Measurements from ENCODE around the gene MRPS11.
"Not testable (repeated sequence)": the region's sequence is repeated elsewhere in the genome, so short reads cannot be mapped to it uniquely, and the experiment has no call there.

The MRPS11 gene

DNA sequence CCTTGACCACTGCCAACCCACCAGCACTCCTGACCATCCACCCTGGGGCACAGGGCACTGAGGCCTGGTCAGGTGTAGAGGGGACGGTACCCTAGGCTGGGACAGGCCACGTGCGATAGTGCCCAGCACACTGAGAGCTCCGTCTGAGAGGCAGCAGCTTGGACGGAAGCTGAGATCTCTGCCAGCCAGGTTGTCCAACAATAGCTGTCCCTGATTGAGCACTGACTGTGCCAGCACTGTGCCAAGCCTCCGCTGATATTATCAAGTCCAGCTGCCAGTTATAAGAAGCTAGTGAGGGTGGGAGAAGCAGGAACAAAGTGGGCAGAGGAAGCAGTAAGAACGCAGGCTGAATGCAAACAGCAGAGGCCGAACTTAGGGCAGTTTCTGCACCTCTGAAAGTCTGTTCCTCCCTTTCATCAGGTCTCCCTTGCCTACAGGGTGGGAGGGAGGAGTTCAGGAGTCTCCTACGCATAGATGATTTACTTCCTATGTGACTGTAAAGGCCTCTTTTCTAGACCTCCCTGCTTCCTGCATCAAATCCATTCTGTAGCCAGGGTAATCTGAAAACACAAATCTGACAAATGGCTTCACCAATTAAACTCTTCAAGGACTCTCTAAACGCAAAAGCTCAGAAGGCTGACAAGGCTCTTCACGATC, 29.7 kb downstream of the MRPS11 start:
- no peak for DNase-seq

DNA sequence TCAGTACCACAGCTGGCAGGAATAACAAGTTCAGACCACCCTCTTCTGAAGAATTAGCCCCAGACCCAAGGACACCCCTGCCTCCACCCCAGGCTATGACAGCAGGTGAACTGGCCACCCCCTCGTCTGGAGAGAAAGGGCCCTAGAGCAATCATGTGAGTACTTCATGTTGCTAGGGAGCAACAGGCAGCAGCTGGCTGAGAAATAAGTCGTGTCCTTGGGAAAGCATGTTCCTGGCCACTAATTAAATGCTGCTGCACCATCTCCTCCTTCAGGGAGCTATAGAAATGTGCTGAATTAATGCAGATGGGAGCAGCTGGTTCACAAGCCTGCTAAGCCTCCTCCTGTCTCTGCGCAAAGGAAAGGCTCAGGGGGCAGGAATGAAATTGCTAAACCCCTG, 31.5 kb downstream of the MRPS11 start:
- DNase-seq, result no peak

DNA sequence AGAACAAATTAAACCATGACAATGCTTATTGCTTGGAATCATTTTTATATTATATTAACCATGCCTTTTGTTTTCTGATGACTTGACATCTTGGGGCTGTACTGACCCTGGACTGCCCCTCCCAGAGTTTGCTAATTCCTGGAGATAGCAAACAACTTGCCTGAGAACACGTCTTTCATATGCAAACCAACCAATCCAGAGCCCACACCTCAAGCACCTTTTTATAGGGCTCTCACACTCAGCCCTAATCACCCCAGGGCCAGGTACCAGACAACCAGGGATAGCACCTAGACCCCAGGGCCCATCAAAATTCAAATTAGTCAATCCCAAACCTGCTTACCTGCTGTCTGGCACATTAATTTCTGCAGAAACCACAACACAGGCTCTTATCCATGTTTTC, 36.9 kb downstream of the MRPS11 start:
- DNase-seq, result no peak

DNA sequence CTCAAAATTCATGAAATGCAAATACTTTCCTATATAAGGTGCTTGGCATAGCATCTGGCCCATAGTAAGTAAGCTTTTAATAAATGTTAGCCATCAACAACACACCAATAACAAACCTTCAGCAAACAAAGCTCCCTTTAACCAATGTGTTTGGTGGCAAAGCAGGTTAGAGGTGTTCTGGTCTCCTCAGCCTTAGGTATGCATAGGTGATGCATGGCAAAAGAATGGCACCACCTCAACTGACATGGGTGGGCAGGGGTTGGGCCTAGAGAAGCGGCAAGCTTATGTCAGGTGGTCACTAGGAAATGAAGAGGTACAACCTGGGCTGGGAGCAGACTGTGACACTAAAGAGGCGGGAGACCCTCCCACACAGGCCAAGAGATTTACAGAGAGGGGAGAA, 38.2 kb downstream of the MRPS11 start:
- no peak for DNase-seq

DNA sequence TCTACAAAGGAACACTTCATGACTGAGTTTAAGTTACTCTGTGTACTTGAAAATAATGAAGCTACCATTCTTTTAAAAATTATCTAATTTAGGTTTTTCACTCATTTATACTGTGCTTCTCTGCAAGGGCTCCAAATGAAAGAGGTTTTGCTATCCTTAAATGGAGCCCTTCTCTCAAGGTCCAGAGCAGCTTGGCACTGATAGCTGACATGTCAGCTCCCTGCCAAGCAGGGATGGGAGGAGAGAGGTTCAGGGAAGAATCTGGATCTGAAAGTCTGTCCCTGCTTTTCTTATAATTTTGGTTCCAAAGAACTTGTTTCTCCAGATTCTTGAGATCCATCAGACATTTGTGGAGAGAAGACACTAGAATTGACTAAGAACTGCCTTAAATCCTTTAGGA, 39.1 kb downstream of the MRPS11 start:
- DNase-seq, result no peak

DNA sequence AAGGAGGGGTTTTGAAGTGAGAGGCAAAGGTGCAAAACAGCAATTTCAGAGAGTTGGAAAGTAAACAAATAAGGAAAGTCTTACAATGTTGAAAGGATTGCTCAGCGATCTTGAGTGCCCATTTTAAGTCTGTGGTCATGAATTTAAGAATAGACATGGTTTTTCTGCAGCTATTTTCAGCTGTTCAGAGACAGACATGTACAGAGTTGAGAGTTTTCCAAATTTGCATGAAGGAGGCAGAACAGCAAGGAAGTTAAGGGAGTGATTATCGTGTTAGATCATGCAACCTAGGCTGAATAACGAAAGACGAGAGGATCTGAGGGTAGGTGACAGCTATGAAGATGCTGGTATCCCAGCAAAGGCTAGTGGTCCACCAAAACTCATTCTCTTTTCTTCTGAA, 41.8 kb downstream of the MRPS11 start:
- no peak for DNase-seq

DNA sequence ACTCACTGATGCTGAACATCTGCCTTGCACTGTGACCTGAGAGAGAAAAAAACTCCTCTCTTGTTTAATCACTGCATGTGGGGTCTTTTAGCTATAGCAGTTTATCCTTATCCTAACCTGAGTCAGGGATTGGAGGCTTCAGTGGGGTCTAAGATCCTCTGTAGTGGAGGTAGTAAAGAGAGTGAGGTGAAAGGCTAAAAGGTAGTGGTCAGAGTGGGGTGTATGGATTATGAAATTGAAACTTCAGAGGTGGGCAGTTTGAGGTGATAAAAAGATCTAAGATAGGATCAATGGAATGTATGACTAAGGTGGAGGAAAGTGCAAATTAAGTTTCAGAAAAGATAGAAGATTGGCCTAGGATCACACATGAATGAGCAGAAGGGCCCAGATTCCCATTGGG, 42.5 kb downstream of the MRPS11 start:
- DNase-seq, result no peak

DNA sequence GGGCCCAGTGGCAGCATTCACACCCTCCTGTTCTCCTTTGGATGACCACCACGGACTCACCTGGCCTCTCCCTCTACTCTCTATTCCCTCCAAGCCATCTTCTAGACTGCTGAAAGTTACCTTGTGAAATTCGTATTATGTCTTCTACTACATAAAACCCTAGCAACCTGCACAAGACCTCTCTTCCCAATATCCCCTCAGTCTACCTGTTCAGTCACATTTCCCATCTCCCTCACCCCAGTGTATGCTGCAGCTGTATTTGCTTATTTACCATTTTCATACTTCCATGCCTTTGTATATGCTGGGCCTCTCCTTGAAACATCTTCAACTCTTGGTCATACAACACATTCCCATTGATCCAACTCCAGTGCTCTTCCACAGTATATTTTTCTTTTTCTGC, 43.7 kb downstream of the MRPS11 start:
- no peak for DNase-seq

DNA sequence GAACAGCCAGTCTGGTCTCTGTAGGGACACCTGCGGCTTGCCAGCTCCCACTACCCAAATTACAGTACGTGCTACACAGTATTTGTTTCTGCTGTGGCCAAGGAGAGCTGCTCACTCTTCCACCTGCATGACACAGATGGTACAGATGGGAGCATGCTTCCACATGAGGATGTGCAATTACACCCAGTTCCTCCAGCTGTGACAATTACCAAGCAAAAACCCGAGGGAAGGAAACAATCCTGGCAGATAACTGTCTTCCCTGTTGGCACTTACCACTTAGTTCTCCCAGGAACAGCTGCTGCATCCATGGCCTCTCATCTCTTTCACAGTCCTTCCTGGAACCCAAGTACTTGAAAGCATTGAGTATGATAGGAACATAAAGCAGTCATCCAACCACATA, 44.6 kb downstream of the MRPS11 start:
- no peak for DNase-seq

DNA sequence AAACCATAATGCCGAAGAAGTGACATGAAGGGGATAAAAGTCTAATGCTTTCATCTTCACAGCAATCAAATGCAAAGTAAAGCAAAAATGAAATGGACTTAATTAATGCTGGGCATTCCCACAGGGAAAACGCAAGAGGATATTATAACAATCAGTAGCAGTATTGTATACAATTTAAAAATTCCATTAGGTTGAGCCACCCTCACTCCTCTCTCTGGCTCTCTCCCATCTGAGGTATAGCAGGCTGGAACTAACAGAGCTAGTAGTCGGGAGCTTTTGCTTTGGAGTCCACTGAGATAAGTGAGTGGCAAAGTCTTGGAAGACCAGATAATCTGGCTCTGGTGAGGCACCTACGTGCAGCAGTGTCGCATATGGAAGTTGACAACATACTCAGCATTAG, 45.1 kb downstream of the MRPS11 start:
- DNase-seq, result no peak

DNA sequence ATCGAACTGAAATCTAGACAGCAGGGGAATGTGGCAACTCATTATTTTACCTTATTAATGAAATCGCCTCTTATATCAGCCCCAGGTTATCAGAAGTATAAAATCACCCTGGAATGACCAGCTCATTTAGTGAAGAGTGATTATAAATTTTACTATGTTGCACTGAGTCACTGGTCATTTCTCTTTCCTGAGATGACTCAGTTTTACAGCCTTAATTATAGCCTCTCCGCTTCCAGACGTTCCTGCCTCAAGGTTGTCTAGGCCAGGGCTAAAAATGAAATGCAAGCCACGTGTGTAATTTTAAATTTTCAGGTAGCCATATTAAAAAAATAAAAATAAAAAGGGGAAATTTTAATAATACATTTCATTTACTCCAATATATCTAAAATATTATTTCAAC, 45.7 kb downstream of the MRPS11 start:
- DNase-seq, result no peak

DNA sequence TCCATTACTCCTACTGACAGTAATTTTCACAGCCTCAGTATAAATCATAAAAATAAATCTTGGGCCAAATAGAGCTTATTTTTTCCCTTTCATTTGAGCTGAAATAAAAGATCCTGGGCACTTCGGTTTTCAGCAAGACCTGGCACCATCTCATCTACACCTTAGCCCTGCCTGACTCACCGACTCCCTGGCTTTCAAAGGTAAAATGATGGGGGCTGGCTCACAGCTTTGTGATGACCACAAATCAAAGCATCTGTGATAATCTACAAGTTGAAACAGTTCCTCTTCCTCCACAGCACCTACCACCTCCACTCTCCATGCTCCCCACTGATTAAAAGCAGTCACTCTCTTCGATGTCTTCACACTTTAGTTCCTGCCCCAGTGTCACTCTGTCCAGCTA, 51.4 kb downstream of the MRPS11 start:
- no peak for DNase-seq

DNA sequence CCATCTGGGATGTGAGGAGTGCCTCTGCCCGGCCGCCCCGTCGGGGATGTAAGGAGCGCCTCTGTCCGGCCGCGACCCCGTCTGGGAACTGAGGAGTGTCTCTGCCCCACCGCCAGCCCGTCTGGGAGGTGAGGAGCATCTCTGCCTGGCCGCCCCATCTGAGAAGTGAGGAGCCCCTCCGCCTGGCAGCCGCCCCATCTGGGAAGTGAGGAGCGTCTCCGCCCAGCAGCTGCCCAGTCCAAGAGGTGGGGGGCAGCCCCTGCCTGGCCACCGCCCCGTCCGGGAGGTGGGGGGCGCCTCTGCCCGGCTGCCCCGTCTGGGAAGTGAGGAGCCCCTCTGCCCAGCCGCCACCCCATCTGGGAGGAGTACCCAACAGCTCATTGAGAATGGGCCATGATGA, 56.6 kb downstream of the MRPS11 start:
- not testable (repeated sequence) for DNase-seq

DNA sequence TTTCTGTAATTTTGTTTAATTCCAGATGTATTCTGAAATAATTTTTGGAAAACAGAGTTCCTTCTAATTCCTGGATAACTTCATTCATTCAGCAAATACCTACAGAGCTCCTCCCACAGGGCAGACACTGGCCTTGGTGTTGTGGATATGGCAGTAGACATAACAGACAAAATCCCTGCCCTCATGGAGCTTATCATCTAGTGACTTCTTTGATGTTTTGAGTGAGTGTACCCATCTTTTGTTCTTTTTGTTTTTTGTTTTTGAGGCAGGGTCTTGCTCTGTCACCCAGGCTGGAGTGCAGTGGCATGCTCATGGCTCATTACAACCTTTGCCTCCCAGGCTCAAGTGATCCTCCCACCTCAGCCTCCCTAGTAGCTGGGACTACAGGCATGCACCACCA, 57.9 kb downstream of the MRPS11 start:
- no peak for DNase-seq

DNA sequence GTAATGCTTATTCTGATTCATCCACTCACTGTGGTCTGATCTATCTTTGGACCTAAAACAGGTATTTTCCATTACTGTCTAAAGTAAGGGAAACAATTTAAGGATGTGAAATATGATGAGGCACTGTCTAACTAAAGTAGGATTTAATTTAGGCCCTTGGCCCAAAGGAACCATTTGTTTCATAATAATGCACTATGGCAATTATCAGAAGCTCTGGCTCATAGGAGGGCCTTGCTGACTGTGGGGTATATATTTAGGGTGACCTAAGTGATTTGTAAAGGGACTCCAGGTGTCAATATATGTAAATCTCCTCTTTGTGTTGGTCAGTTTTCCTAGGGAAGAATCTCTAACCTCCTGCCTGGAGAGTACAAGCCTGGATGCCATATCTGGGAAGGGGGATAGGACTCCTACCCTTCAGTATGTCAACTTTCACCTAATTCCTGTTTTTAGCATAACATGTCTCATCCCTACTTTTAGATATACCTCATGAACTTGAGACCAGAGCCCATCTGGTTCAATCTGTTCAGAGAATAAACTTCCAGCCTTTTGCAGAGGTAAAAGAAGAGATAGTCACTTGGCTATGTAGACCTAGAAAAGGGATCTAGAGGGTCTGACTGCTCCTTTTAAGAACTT, 58.9 kb downstream of the MRPS11 start:
- no peak for DNase-seq

DNA sequence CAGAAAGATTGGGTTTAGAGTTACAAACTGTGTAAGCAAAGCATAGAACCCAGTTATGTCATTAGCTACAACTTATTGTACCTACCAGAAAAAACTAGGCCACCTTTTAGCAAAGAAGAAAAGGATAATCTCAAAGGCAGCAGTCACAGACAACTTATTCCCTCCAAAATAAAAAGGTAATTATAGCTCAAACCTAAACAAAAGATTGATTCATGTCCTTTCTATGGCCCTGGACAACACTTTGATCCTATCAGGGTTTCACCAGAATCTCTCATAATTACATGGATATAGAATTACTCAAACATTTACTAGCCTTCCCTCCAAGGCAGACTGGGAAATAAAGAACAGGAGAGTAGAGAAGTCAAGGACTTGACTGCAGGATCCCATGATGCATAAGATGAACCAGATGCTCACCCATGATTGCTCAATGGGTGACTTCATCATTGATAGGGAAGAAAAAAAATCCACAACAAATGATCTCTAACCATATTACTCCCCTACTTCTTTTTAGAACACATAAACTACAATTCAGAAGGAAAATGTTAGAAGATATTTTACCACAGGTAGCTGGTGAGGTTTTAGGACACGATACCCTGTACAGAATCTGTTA, 61.6 kb downstream of the MRPS11 start:
- DNase-seq, result no peak

Measured in NCI-H446 treated with DMSO at 0.1 percent for 48 hours (cell line).